Measurements from ENCODE around the gene SMURF1.

DNA sequence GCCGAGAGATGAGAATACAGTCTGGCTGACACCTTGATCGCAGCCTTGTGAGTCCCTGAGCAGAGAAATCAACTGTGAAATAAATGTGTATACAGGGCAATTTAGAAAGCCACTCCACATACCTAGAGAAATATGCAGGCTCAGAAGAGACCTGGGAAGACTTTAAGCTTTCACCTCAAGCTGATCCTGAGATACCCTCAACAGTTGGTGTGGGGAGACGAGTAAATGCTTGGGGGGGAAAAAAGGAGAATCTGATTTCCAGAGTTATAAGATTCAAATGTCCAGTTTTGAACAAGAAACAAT is 123.5 kb downstream of the SMURF1 start:
- TF ChIP-seq, protein P1, sequence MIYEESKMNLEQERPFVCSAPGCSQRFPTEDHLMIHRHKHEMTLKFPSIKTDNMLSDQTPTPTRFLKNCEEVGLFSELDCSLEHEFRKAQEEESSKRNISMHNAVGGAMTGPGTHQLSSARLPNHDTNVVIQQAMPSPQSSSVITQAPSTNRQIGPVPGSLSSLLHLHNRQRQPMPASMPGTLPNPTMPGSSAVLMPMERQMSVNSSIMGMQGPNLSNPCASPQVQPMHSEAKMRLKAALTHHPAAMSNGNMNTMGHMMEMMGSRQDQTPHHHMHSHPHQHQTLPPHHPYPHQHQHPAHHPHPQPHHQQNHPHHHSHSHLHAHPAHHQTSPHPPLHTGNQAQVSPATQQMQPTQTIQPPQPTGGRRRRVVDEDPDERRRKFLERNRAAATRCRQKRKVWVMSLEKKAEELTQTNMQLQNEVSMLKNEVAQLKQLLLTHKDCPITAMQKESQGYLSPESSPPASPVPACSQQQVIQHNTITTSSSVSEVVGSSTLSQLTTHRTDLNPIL (CRISPR knock-in tag; IDR thresholded peaks at IDR 0.05; ENCODE audit: low read depth), result no peak
- TF ChIP-seq SNAI2 (CRISPR knock-in tag; IDR thresholded peaks at IDR 0.05) (no peak), TCF4 (CRISPR knock-in tag; IDR thresholded peaks at IDR 0.05; ENCODE audit: borderline replicate concordance) (no peak), GLIS3 (CRISPR knock-in tag; IDR thresholded peaks at IDR 0.05) (no peak), CSDC2 (CRISPR knock-in tag; IDR thresholded peaks at IDR 0.05) (no peak), RARB (CRISPR knock-in tag; IDR thresholded peaks at IDR 0.05) (no peak), ZNF565 (CRISPR knock-in tag; conservative IDR thresholded peaks at IDR 0.05; ENCODE audit: low read depth) (no peak), TOX (CRISPR knock-in tag; IDR thresholded peaks at IDR 0.05; ENCODE audit: borderline replicate concordance) (no peak), ZC3H10 (CRISPR knock-in tag; IDR thresholded peaks at IDR 0.05) (no peak), PPARA (CRISPR knock-in tag; IDR thresholded peaks at IDR 0.05; ENCODE audit: borderline replicate concordance) (no peak)
- TF ChIP-seq, protein P2, sequence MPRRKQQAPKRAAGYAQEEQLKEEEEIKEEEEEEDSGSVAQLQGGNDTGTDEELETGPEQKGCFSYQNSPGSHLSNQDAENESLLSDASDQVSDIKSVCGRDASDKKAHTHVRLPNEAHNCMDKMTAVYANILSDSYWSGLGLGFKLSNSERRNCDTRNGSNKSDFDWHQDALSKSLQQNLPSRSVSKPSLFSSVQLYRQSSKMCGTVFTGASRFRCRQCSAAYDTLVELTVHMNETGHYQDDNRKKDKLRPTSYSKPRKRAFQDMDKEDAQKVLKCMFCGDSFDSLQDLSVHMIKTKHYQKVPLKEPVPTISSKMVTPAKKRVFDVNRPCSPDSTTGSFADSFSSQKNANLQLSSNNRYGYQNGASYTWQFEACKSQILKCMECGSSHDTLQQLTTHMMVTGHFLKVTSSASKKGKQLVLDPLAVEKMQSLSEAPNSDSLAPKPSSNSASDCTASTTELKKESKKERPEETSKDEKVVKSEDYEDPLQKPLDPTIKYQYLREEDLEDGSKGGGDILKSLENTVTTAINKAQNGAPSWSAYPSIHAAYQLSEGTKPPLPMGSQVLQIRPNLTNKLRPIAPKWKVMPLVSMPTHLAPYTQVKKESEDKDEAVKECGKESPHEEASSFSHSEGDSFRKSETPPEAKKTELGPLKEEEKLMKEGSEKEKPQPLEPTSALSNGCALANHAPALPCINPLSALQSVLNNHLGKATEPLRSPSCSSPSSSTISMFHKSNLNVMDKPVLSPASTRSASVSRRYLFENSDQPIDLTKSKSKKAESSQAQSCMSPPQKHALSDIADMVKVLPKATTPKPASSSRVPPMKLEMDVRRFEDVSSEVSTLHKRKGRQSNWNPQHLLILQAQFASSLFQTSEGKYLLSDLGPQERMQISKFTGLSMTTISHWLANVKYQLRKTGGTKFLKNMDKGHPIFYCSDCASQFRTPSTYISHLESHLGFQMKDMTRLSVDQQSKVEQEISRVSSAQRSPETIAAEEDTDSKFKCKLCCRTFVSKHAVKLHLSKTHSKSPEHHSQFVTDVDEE (CRISPR knock-in tag; IDR thresholded peaks at IDR 0.05), result no peak
